HEK293T (cell line): ENCODE measurements around the gene NDUFB3.

Source experiments
- ARNT ChIP-seq: fragments of 450-650 bp; IDR thresholded peaks from 2 replicates; pipeline ENCODE4 v1.6.1; 2017; ENCODE audit warnings: mild to moderate bottlenecking
- BHLHE40 ChIP-seq: fragments of 450-650 bp; IDR thresholded peaks from 2 replicates; pipeline ENCODE4 v1.6.1; 2016; ENCODE audit warnings: mild to moderate bottlenecking, moderate library complexity, borderline replicate concordance
- CTBP1 ChIP-seq: fragments of 450-650 bp; IDR thresholded peaks from 2 replicates; pipeline ENCODE4 v1.6.1; 2016; ENCODE audit warnings: borderline replicate concordance
- ELF4 ChIP-seq: fragments of 450-650 bp; IDR thresholded peaks from 2 replicates; pipeline ENCODE4 v1.6.1; 2017; ENCODE audit warnings: antibody characterized with exemption
- FOXK2 ChIP-seq: fragments of 450-650 bp; IDR thresholded peaks from 2 replicates; pipeline ENCODE4 v1.6.1; 2016; ENCODE audit warnings: mild to moderate bottlenecking
- FOXM1 ChIP-seq: fragments of 450-650 bp; IDR thresholded peaks from 2 replicates; pipeline ENCODE4 v1.6.1; 2017; ENCODE audit warnings: mild to moderate bottlenecking, borderline replicate concordance
- HDGF ChIP-seq: fragments of 450-650 bp; IDR thresholded peaks from 2 replicates; pipeline ENCODE4 v1.6.1; 2017; ENCODE audit warnings: antibody characterized with exemption, borderline replicate concordance
- L3MBTL2 ChIP-seq: fragments of 450-650 bp; conservative IDR thresholded peaks from 2 replicates; pipeline ENCODE4 v1.6.1; 2016; ENCODE audit warnings: mild to moderate bottlenecking
- NFRKB ChIP-seq: fragments of 450-650 bp; IDR thresholded peaks from 2 replicates; pipeline ENCODE4 v1.6.1; 2016; ENCODE audit warnings: mild to moderate bottlenecking, moderate library complexity
- SP1 ChIP-seq: fragments of 450-650 bp; IDR thresholded peaks from 2 replicates; pipeline ENCODE4 v1.6.1; 2017
- SUZ12 ChIP-seq: fragments of 450-650 bp; IDR thresholded peaks from 2 replicates; pipeline ENCODE4 v1.6.1; 2016; ENCODE audit warnings: mild to moderate bottlenecking
- TARDBP ChIP-seq: fragments of 450-650 bp; IDR thresholded peaks from 2 replicates; pipeline ENCODE4 v1.6.1; 2016

DNA sequence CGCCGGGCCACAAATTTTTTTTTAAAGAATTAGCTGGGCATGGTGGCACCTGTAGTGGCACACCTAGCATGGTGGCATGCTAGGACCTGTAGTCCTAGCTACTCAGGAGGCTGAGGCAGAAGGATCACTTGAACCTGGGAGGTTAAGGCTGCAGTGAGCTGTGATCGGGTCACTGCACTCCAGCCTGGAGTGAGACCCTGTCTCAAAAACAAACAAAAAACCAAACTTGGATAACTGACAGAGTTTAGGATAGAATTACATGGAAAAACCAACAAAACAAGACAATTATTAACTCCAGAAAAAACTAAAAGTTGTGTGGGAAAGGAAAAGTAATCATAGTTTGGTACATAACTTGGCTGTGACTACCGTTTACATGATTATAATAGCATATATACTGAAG, 42.5 kb downstream of the NDUFB3 start:
- TF ChIP-seq FOXK2: no peak
- no peak for TF ChIP-seq ARNT
- TF ChIP-seq SUZ12: no peak
- no peak for TF ChIP-seq SP1
- no peak for TF ChIP-seq ELF4
- no peak for TF ChIP-seq CTBP1
- TF ChIP-seq NFRKB: no peak
- TF ChIP-seq HDGF: no peak
- TF ChIP-seq BHLHE40: no peak
- no peak for TF ChIP-seq TARDBP
- no peak for TF ChIP-seq FOXM1
- TF ChIP-seq L3MBTL2: no peak
